ENCODE data around the gene SCAF1.
"Not testable (repeated sequence)": the region's sequence is repeated elsewhere in the genome, so short reads cannot be mapped to it uniquely, and the experiment has no call there.

Gene SCAF1

DNA sequence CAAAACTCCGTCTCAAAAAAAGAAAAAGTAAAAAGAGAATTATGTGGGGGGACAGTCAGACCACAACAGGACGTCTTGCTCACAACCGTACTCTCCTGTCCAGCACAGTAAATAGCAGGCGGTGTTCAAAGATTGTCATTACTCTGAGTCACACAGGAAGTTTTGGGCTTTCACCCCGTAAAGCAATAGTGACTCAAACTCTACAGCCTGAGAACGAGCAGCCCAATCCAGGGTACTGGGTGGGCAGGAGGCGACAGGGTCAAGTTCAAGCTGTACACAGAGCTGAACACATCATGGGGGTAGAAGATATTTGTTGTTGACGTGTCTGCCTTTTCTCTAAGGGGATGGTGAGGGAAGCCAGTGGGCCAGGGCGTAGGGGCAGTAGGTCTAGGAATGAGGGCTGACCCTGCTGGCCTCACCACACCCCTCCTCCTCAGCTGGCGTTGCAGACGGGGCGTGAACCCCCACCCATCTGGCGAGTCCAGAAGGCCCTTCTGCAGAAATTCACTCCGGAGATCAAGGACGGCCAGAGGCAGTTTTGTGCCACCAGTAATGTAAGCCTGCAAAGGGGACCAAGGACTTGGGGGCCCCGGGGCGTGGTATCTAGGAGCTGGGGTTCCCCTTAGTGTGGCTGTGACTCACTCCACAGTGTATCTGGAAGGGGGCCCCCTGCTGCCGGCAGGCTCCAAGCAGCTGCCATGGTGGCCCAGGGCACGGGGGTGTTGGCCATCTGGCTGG, 27.7 kb upstream of the SCAF1 start:
- peak; percentile 17 for DNase-seq

DNA sequence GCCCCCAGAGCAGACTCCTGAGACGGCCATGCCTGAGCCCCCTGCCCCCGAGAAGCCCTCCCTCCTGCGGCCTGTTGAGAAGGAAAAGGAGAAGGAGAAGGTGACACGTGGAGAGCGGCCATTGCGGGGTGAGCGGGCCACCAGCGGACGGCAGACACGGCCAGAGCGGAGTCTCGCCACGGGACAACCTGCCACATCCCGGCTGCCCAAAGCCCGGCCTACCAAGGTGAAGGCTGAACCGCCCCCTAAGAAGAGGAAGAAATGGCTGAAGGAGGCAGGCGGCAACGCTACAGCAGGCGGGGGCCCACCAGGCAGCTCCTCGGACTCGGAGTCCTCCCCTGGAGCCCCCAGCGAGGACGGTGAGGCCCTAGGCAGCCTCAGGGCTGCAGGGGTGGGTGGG, 26.1 kb upstream of the SCAF1 start:
- no peak for DNase-seq

DNA sequence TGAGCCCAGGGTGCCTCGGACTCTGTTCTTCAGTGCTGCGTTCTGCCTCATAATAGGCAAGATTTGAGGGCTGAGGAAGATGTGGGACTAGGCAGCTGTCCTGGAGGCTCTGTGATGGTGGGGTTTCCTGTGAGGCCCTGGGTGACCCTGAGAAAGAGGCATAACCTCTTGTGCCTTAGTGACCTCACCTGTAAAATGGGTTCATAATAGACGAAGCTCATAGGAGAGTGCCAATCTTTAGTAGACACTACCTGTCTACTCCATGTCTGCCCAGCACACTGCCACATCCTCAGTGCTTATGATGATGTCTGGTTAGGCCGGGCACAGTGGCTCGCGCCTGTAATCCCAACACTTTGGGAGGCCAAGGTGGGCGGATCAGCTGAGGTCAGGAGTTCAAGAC, 25.5 kb upstream of the SCAF1 start:
- no peak for DNase-seq

DNA sequence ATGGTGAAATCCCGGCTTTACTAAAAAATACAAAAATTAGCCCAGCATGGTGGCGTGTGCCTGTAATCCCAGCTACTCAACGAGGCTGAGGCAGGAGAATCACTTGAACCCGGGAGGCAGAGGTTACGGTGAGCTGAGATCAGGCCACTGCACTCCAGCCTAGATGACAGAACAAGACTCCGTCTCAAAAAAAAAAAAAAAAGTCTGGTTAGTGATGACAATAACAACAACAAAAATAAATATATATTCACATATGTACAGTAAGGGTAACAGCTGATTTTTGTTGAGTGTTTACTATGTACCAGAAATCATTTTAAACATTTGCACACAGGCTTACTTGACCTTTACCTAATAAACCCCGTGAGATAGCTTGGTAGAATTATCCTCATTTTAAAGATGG, 25.1 kb upstream of the SCAF1 start:
- no peak for DNase-seq

DNA sequence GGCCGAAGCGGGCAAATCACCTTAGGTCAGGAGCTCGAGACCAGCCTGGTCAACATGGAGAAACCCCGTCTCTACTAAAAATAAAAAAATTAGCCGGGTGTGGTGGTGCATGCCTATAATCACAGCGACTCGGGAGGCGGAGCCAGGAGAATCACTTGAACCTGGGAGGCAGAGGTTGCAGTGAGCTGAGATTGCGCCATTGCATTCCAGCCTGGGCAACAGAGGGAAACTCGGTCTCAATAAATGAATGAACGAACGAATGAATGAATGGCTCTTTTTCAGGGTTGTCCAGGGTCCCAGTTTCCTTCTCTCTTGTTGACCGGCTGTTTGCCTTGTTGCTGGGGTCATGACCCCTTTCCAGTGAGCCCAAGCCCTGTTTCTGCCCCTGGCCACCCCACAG, 24.1 kb upstream of the SCAF1 start:
- not testable (repeated sequence) for DNase-seq

DNA sequence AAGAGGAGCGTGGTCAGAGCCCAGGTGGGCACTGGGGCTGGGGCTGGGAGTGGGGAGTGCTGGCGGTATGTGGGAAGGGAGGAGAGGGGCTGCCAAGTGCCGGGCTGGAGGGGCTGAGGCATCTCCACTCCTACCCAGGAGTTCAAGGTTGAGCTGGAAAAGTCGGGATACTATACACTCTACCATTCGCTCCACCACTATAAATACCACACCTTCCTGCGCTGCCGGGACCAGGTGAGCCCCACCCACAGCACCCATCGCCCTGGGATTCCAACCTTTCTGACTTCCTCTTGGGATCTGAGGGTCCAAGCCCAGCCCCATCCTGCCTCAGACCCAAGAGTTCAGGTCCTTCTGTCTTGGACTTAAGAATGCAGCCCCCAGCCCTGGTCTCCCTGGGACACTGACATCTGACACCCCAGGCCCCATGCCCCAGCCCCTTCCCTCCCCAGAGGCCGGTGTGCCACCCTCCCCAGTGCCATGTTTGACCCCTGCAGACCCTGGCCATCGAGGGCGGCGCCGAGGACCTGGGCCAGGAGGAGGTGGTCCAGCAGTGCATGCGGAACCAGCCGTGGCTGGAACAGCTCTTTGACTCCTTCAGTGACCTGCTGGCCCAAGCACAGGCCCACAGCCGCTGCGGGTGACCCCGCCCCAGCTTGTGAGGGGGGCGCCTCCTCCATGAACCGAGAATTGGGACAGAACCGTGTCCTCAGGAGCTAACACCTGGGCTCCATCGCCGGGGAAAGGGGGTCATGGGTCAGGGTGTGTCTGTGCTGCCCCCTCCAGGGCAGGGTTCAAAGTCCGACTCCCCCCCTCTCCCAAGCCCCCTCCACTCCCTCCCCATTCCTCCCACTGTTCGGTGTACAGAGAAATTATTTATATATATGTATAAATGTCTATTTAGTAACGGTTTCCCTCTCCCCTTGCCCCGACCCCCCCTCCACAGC, 16.8 kb upstream of the SCAF1 start:
- DNase-seq, result no peak

DNA sequence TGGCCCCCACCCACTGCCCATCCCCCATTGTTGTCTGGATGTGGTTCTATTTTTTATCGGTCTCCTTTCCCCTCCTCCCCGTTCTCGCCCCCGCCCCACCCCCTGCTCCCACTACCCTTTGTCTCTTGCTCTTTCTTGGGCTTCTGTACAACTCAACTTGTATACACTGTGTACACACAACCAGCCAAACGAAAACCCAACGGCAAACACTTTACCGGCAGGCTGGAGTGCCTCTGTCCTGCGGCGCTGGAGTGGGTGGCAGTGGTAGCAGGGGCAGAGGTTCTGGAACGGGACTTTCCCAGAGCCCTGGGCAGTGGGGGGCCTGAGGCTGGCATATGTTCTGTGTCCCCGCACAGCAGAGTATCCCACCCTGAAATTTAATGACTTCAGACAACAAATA, 15.8 kb upstream of the SCAF1 start:
- DNase-seq, result no peak

DNA sequence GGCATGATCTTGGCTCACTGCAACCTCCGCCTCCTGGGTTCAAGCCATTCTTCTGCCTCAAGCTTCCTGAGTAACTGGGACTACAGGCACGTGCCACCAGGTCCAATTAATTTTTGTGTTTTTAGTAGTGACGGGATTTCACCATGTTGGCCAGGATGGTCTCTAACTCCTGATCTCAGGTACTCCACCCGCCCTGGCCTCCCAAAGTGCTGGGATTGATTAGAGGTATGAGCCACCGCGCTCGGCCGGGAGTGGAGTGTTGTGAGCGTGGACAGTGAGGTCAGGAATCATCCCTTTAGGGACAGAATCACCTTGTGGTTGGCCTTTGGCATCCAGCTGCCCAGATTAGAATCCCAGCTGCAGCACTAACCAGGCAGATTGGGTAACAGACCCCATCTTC, 12.3 kb upstream of the SCAF1 start:
- no peak for DNase-seq

DNA sequence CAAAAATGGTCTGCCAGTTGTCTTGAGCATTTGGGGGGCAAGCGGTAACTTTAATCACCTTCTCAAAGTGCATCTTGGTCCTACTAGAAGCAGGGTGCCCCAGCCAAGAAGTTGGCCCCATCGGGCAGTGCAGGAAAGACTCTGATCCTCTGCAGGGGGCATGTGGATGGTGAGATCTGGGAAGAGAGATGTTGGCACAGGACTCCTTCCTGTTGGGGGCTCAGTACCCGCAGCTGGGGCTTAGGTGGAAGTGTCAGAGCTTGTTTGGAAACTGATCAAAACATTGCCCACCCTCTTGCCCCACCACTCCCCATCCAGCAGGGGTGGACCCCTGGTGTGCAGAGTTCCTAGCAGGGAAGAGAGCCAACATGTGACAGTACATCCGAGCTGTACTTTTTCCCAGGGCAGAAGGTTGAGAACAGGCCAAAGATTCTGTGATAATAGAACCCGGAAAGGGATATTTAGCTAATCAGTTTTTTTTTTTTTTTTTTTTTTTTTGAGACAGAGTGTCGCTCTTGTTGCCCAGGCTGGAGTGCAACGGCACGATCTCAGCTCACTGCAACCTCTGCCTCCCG, 10.9 kb upstream of the SCAF1 start:
- no peak for DNase-seq

DNA sequence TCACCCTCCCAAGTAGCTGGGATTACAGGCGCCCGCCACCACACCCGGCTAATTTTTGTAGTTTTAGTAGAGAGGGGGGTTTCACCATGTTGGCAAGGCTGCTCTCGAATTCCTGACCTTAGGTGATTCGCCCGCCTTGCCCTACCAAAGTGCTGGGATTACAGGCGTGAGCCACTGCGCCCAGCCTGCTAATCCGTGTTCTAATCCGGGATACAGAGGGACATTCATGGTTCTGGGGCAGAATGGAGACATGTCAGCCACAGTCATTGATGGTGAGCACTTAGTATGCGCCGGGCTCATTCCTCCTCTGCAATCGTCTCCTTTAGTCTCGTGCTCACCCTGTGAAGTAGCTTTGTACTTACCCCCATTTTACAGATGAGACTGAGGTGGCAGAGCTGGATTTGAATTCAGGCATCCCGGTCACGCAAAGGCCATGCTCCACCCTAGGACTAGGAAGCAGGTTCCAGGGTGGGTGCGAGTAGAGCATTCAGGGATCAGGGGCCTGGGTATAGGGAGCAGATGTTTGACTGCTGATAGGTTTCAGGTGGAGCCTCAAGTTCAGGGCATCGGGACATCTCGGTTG, 10.3 kb upstream of the SCAF1 start:
- DNase-seq, result no peak

DNA sequence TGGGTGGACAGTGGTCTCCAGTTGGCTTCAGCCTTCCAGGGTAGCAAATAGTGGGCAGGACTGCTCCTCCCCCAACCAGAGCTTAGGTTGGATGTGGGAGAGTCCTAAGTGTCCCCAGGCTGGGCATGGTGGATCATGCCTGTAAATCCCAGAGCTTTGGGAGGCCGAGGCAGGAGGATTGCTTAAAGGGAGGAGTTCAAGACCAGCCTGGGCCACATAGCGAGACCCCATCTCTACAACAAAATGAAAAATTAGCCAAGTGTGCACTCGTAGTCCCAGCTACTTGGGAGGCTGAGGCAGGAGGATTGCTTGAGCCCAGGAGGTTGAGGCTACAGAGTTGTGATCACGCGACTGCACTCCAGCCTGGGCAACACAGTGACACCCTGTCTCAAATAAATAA, 9.4 kb upstream of the SCAF1 start:
- DNase-seq, result no peak

DNA sequence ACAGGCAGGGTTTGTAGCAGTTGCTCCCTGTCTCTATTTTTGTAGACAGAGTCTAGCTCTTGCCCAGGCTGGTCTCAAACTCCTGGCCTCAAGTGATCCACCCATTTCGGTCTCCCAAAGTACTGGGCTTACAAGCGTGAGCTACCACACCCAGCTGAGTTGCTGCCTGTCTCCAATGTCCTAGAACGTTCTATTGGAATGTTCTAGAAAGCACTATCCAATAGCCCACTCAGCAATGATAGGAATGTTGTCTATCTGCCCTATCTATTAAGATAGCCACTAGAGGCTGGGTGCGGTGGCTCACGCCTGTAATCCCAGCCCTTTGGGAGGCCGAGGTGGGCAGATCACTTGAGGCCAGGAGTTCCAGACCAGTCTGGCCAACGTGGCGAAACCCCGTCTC, 8.7 kb upstream of the SCAF1 start:
- DNase-seq, result not testable (repeated sequence)

DNA sequence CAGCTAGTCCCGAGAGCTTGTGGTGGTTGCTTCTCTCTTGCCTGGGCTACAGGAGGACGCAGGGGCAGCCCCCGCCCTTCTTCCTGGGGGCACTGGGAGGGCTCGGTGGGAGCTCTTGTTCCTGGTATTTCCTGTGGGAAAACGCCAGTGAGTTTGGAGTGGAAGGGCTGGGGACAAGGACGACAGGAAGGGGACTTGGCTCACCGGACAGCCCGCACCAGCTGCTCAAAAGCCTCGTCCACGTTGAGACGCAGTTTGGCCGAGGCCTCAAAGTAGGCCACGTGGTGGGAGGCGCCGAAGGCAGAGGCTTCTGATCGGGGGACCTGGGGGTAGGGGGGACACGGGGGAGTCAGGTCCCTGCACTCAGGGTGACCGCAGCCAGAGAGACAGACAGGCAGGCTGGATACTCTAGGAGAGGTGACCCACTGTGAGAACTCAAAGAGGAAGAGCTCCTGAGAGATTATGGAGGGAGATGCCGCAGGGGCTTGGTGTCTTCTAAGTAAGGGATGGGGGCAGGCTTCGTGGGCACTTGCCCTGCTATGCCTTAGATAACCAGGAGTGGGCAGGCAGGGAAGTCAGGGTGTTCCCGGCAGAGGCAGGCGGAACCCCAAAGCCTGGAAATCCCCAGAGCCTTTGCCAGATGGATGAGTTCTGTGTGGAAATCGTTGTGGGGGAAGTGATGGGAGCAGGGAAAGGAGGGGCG, 6.3 kb upstream of the SCAF1 start:
- DNase-seq, result no peak

DNA sequence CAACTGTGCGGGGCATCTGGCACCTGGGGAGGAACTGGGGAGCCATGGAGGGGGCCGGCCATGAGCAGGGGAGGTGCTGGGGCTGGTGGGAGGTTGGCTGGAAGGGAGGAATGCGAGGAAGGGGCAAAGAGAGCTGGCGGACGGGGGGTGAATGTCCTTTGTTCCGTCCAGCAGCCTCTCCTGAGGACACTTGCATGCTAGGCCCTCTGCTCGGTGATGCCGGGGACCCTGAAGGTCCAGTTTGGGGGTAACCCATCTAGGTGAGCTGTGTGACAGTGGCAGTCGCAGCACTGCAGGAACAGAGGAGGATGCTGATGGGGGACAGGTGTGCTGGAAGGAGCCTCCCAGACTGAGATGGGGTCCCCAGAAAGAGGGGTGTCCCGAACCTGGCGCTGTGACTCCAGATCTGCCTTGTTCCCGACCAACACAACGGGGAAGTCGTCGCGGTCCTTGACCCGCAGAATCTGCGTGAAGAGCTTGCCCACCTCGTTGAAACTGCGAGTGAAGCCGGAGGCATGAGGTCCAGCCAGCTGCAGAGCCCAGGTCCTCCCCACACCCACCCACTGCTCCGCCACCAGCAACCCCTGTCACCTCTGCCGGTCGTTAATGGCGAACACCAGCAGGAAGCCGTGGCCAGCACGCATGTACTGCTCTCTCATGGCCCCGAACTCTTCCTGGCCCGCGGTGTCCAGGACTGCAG, 5.6 kb upstream of the SCAF1 start:
- DNase-seq, result no peak

DNA sequence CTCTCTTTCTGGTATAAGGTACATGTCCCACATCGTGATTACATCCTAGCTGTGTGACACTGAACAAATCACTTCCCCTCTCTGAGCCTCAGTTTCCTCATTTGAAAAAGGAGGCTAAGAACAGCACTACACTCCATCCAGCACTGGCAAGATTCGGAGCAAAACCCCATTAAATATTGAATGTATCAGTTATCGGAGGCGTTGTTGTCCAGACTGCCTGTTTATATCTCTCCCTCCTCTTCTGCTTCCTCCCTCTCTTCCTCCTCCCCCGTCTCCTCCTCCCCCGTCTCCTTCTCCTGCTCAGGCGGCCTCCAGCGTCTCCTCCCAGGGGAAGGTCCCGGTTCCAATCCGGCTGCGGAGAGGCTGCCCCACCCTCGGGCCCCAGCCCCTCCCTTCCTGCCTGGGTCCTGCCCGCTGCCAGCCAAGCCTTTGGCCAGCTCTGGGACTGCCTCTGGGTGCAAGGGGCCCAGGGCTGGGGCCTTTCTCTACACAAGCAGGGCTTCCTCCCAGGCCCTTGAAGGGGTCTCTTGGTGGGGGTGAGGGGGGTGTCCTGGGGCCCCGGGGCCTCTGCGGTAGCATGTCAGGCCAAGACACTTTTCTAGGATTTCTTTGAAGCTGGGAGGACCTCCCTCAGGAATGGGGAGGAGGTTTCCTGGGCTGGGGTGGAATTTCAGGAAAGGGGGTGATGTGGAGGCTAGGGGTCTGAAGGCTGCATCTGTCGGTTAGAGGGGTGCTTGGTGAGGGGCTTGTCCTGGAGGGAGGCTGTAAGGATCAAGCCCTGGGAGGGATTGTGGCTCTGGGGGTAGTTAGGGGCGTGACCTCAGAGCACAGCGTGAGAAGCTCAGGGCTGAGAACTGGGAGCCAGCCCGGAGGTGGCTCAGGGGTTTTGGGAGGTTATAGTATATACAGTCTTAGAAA, 3.9 kb upstream of the SCAF1 start:
- no peak for DNase-seq

DNA sequence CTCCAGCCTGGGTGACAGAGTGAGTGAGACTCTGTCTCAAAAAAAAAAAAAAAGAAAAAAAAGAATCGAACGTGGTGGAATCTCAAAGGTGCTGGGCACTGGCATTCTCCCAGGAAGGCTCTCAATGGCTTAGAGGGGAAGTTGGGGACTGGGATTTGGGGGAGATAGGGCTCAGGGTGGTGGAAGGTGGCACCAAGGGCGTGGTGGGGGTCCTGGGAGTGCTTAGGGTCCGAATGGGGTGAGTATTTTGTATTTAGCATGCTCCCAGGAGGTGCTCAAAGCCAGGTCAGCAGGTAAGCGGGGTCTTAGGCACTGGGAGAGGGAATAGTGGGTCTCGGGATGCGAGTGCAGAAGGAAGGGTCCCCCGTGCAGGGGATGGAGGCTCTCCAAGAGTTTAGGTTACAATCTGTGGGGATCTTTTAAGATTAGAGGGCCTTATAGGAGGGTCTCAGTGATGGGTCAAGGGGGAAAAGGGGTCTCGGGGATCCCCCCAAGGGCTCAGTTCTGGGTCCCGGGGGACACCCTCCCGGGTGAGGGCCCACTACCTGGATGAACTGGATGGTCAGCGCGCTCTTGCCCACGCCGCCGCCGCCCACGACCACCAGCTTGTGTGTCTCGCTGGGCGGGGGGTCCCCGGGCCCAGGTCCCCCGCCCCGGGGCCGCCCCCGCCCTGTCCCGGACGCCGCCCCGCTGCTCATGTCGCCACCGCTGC, 2.5 kb upstream of the SCAF1 start:
- no peak for DNase-seq

DNA sequence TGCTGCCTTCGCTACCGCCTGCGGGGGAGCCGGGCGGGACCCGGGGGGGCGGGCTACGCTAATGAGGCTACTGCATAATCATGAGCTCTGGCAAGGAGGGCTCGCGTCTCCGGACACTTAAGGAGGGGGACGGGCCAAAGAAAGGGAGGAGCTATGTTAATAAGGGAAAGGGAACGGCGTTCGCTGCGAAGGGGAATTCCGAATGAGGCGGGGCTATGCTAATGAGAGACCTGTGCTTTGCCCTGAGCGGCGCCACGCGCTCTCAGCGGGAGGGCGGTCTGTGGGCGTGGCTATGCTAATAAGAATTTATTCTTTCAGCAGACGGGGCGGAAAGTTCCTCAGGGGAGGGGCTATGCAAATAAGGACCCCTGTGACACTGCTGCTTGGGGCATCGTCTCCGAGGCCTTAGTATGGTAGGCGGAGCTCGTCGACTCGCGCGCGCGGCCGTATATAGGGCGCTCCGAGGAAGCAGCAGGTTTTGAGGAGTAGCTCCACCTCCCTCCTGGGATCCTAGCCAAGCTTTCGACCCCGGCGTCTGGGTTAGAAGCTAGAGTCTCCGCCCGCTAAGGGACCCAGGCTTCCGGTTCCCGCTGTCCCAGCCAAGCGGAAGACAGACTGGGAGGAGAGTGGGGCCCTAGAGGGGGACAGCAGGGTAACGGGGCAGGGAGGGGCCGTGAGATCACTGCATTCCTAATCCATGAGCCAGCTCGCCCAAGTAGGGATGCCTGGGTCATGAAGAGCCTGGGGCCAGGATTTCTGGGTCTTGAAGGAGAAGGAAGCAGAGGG, 1.7 kb upstream of the SCAF1 start, which contains the start of gene RRAS:
TSS of gene RRAS (minus strand) at position 31 of the 786 bp plus-strand sequence. CDS start 45 bp downstream, outside the sequence.
- peak; percentile 100 for DNase-seq

DNA sequence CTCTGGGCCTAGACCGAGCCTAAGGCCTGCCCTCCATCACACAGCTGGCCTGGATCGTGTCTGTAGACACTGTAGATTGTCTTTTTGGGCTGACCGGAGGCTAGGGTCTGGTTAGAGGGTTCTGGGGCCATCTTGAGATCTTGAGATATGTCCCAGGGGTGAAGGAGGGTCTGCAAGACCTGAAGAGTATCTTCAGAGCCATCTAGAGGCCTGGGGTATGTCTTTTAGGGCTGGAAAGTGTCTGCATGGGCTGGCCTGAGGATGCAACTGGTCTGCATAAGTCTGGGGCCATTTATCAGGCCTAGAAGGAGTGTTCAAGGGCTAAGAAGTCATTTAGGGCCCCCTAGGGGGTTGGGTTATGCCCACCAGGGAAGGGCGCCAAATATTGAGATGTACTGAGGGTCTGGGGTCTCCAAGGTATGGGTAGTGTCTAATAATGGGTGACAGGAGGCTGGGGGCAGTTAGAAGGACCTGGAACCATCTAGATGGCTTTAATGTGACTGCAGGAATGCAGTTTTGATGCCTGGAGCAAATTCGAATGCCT, 555 bp downstream of the SCAF1 start:
- DNase-seq, result no peak

DNA sequence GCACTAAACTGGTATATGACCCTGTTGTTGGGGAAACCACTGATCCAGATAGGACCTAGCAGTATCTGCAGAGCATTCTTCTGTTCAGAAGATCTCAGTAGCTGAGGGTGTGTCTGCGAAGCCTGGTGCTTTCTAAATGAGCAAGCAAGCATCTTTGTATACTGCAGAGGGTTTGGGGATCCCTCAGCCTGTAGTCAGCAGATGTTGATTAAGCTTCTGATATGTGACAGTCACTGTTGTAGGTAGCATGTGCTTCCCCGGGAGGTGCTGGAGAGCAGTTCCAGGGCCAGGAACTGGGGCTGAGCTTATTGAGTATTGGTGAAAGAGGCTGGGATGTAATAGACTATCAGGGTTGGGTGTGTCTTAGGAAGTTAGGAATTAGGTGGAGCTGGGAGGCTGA, 1.5 kb downstream of the SCAF1 start:
- peak; percentile 25 for DNase-seq

Data from stimulated activated CD4-positive, alpha-beta T cell treated with anti-CD3 and anti-CD28 coated beads, Interleukin-4, amount 100 ng/mL, for 24 hours (primary cell).